Retinal pigment epithelial cell (primary cell): Measurements from ENCODE around the gene SPRR5.

Experiments used
- DNase-seq: peaks from one replicate; pipeline ENCODE4 v3.0.0-alpha.2; 2010; ENCODE audit warnings: low read depth
- H3K4me3 ChIP-seq: 2 replicates; pipeline ENCODE4 v1.5.1; 2011; ENCODE audit warnings: mild to moderate bottlenecking, low read length, control low read depth, moderate library complexity
- TF ChIP-seq, protein P1 (sequence below): conservative IDR thresholded peaks from 2 replicates; pipeline ENCODE4 v1.5.1; 2011; ENCODE audit warnings: low read depth, low read length, control low read depth, inconsistent platforms

SPRR5 gene

GRCh38 chr1:152906023-152906565, 40.9 kb upstream of the SPRR5 start:
- peak; percentile 98 for DNase-seq
- TF ChIP-seq, protein P1, sequence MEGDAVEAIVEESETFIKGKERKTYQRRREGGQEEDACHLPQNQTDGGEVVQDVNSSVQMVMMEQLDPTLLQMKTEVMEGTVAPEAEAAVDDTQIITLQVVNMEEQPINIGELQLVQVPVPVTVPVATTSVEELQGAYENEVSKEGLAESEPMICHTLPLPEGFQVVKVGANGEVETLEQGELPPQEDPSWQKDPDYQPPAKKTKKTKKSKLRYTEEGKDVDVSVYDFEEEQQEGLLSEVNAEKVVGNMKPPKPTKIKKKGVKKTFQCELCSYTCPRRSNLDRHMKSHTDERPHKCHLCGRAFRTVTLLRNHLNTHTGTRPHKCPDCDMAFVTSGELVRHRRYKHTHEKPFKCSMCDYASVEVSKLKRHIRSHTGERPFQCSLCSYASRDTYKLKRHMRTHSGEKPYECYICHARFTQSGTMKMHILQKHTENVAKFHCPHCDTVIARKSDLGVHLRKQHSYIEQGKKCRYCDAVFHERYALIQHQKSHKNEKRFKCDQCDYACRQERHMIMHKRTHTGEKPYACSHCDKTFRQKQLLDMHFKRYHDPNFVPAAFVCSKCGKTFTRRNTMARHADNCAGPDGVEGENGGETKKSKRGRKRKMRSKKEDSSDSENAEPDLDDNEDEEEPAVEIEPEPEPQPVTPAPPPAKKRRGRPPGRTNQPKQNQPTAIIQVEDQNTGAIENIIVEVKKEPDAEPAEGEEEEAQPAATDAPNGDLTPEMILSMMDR, result no peak
- H3K4me3 ChIP-seq, result no peak overlapping the region

DNA sequence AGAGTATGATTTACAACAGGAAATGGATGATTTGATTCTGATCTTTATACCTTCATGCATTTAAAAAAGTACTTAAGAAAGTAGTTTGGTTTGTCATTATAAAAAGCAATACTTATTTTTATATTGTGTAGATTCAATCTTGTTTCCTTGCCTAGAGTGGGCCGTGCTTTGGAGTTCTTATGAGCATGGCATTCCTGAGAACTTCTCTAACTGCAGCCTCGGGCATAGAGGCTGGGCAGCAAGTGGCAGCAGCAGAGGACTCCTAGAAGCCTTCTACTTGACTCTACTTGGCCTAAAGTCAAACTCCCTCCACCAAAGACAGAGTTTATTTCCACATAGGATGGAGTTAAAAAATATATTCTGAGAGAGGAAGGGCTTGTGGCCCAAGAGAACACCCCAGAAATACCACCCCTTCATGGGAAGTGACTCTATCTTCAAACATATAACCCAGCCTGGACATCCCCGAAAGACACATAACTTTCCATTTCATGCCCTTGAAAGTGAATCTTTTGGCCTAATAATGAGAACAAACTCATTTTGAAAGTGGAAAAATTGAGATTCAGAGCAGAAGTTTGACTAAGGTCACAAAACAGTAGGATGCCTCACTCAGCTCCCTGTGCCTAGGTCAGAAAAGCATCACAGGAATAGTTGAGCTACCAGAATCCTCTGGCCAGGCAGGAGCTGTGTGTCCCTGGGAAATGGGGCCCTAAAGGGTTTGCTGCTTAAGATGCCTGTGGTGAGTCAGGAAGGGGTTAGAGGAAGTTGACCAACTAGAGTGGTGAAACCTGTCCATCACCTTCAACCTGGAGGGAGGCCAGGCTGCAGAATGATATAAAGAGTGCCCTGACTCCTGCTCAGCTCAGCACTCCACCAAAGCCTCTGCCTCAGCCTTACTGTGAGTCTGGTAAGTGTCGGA, 39.1 kb upstream of the SPRR5 start, which contains the start of gene IVL:
IVL (plus strand) TSS at position 861 of the 916 bp plus-strand sequence. CDS start 1,252 bp downstream, outside the sequence.
- peak; percentile 82 for DNase-seq
- TF ChIP-seq, protein P1, result no peak
- H3K4me3 ChIP-seq, result no peak within 1 kb of the TSS

DNA sequence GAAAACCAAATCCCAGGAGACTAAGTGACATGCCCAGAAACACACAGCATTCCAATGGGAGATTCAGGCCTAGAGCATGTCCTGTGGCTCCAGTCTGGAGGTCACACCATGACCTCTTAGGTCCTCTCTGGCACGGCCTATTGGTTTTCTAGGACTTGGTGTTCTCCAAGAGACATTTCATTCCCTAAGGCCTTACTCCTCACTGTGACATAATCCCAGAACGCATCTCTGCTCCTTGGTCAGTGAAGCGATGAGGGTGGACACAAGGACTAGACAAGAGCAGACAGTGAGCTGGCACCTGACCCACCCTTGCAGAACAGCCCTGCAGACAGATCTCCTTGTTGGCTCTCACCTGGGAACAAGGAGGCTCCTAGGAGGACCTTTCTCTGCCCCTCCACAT, 37.8 kb upstream of the SPRR5 start:
- DNase-seq, result no peak
- TF ChIP-seq, protein P1, result no peak

GRCh38 chr1:152912471-152912870, 34.5 kb upstream of the SPRR5 start:
- H3K4me3 ChIP-seq, result no peak overlapping the region
- no peak for DNase-seq
- TF ChIP-seq, protein P1, result no peak

More for the DNA sequence above, 37.8 kb upstream of the SPRR5 start:
- H3K4me3 ChIP-seq, result no peak overlapping the region

DNA sequence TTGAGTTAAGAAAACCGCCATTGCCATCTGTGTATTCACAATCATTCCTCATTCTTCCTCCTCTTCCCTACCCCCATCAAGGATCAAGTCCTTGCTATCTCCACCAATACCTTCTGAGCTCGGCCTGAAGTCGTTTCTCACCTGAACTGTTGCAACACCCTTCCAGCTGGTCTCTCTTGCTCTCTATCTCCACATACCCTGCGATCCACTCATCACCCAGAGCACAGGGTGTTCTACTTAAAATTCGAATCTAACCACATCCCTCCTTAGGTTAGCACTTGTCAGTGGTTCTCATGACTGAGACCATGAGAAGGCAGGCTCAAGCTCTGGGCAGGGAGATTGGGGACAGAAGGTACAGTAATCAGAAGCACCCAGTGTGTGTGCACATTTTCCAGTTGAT, 34.1 kb upstream of the SPRR5 start:
- TF ChIP-seq, protein P1, result no peak
- no peak overlapping the region for H3K4me3 ChIP-seq
- no peak for DNase-seq

- no peak overlapping the region for H3K4me3 ChIP-seq
- TF ChIP-seq, protein P1, result peak; percentile 33
- DNase-seq, result no peak
These were observed 29.2 kb upstream of the SPRR5 start for GRCh38 chr1:152917794-152918193.

DNA sequence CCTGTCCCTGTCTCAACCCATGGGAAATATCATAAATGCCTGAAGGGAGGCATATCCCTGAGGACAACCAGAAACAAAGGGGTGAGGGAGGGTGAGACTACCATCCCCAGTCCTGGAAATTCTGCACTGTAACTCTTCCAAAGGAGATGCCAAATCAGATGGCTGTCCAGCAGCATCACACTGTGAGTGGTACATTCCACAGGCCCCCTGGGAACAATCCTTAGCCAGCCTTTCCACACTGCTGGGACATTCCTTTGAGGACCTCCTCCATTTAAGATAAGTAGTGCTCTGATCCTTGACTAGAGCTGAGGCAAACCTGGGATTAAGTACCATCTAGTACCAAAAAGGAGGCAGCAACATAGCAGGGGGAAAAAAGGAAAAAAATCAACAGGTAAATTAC, 27.9 kb upstream of the SPRR5 start:
- DNase-seq, result no peak
- H3K4me3 ChIP-seq, result no peak overlapping the region
- TF ChIP-seq, protein P1, result no peak
